NCI-H524 (cell line): ENCODE results near the gene RBP7.

Experiments used
- DNase-seq, 2 experiments: peaks; one replicate each; lab custom pipeline; 2025; lab: John Stamatoyannopoulos, UW

RBP7 gene

DNA sequence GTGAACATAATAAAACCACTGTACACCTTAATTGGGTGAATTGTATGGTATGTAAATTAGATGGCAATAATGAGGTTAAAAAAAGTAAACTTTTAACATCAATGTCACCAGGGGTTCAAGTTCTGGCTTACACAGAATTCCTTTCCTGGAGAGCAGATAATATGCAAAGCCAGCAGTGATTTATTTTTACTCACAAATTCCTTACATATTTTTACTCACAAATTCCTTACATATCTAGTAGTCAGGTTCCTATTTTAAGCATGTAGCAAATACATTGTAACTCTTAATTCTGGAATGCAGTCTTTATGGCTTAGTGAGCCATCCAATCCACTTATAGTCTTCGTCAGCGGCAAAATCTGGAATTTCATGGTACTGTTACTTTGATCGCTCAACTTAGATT is 34.4 kb downstream of the RBP7 start:
- no peak for DNase-seq

GRCh38 chr1:10032590-10033358 is 35.7 kb downstream of the RBP7 start, which contains the start of gene UBE4B:
Gene UBE4B (plus strand): TSS chr1:10032958. CDS start chr1:10033671, 713 bp downstream.
- peak; percentile 97 to 98 for DNase-seq

GRCh38 chr1:10033359-10033845 is 36.4 kb downstream of the RBP7 start:
- peak; percentile 34 to 71 for DNase-seq

DNA sequence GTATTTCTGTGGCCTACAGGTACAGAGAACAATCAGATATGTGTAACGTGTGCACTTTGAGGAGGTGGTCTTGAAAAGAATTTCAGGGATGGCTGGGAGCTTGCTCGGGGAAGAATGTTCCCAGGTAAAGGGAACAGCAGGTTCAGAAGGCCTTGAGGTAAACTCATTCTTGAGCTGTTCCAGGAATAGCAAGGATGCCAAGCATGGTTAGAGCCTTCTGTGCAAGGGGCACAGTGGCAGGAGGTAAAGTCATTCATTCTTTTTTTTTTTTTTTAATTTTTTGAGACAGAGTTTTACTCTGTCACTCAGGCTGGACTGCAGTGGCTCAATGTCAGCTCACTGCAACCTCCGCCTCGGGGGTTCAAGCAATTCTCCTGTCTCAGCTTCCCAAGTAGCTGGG is 45.7 kb downstream of the RBP7 start:
- DNase-seq = no peak

- DNase-seq = peak; percentile 52 to 76
These were observed 48.7 kb downstream of the RBP7 start for GRCh38 chr1:10045480-10046355.

DNA sequence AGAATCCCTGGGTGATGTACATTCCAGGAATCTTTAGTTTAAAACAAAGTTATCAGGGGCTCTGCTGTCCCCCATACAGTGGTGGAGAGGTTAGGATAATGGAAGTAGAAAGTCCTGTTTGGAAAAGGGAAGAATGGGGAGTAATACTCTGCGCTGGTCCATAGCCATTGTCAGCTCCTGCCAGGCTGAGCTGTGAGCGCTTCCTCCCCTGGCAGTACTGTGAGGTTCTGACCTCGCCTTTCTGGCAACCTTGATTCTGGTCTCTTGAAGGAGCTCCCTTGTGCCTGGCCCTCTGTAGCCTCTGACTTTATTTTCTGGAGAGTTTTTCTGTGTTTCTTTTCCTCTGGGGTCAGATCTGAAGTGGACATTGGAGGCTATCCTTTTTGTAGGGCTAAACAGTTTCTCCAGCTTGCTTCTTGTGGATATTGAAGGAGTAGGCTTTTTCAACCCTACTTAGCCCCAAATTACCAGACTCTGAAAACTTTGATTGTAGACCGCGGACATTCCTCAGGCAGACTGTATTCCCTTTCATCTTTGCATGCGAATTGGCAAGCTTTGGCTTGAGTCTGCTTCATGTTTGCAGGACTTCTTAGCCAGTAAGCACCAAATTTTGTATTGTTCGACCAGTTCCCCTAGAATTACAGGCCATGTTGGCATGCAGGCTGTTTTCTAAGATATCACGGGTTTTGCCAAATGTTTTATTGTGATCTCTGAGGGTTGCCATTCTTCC is 49.5 kb downstream of the RBP7 start:
- DNase-seq = no peak

DNA sequence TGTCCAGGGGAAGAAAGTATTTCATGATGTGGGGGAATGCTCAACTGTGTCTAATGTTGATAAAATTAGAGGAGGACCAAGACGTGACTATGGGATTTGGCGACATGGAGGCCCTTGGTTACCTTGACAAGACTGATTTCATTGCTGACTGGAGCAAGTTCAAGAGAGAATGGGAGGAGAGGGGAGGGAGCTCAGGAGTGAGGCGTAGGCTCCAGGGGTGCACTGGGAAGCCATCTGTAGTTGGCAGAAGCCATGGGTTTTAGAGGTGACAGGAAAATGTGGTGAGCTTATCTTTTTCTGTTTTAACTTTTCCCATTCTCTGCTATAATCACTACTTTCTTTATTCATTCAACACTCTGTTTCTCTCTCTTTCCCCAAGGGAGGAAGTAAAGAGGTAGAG is 51.6 kb downstream of the RBP7 start:
- no peak for DNase-seq

DNA sequence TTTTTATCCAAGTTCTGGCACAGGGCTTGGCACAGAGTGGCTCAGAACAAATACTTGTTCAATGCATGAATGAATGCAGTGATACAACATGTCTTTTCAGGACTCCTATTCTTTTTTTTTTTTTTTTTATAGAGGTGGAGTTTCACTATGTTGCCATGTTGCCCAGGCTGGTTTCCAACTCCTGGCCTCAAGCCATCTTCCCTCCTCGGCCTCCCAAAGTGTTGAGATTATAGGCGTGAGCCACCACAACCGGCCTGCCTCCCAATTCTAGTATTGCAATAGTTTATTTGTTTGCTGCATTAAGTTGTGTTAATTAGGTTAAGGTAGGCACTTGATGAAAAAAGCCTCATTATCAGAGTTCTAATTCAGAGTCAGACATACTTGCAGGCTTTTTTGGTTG is 53.6 kb downstream of the RBP7 start:
- DNase-seq = no peak

- DNase-seq = peak in 1 of 2 experiments; percentile 24
These were observed 54.6 kb downstream of the RBP7 start for GRCh38 chr1:10051656-10052055.

DNA sequence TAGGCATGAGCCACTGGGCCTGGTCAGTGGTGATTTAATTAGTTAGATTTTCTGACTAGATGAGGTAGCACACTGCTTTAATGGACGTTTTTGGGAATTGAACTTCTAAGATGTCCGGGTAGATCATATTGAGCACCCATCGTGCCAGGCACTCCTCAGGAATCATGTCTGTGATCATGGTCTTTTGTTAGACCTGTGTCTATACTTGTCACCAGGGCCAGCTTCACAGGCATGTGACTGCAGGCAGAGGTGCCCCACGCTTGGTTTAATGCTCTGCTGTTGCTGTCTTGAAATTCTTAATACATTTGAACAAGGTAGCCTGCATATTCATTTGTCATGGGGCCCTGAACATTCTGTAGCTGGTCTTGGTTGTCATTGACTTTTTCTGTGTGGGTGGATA is 55.3 kb downstream of the RBP7 start:
- no peak for DNase-seq

- no peak for DNase-seq
These were observed 57.4 kb downstream of the RBP7 start for GRCh38 chr1:10054465-10054864.

DNA sequence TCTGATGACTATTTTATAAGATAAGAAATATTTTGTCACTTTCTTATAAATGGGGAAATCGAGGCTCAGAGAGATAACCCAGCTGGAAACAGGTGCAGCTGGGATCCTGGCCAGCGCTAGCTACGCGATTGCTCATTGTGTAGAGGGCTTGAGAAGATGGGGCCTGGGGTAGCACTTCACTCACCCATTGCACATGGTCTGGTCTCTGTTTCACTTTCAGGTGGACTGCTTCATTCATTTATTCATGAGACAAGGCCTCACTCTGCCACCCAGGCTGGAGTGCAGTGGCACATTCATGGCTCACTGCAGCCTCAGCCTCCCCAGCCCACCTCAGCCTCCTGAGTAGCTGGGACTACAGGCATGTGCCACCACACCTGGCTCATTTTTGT is 59.6 kb downstream of the RBP7 start:
- DNase-seq = no peak

DNA sequence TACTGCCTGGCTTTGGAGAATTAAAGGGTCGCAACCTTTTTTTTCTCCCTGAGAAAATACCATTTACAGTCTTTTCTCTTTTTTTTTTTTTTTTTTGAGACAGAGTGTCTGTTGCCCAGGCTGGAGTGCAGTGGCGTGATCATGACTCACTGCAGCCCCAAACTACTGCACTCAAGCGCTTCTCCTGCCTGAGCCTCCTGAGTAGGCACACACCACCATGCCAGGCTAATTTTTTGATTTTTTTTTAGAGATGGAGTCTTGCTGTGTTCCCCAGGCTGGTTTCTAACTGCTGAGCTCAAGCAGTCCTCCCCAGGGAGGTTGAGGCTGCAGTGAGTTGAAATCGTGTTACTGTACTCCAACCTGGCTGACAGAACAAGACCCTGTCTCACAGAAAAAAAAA is 60.3 kb downstream of the RBP7 start:
- no peak for DNase-seq

- DNase-seq = no peak
These were observed 60.8 kb downstream of the RBP7 start for GRCh38 chr1:10057796-10058195.

DNA sequence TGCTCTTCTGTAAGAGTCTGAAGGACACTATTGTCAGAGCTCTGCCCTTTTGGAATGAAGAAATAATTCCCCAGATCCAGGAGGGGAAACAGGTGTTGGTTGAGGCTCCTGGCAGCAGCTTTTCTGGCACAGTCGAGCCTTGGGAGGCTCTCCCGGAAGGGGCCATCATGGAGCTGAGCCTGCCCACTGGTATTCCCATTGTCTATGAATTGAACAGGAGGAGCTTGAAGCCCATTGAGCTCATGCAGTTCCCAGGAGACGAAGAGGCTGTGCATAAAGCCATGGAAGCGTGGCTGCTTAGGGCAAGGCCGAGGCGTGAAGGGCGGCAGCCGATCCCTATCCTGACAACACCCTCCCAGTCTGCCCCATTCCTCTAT is 62.3 kb downstream of the RBP7 start:
- DNase-seq = no peak

GRCh38 chr1:10060311-10061100 is 63.5 kb downstream of the RBP7 start:
- no peak for DNase-seq

- DNase-seq = no peak
These were observed 64.2 kb downstream of the RBP7 start for GRCh38 chr1:10061276-10061675.

DNA sequence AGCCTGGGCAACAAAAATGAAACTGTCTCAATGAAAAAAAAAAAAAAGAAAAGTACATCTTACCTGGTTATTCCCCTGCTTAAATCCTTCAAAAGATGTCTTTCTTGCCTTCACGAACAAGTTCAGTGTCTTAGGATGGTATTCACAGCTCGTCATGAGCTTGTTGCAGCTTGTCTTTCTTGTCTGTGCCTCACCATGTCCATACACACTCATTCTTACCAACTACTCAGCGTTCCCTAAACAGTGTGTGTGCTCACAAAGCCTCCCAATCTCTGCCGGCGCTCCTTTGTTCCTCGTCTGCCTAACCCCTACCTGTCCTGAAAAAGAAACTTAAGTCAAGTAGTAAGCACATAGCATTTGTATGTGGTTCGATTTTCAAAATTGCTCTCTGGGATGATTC is 66.8 kb downstream of the RBP7 start:
- no peak for DNase-seq

GRCh38 chr1:10064416-10065343 is 67.7 kb downstream of the RBP7 start:
- DNase-seq = no peak

GRCh38 chr1:10065344-10065685 is 68.3 kb downstream of the RBP7 start:
- DNase-seq = no peak
